GM19023 (cell line): ENCODE measurements around the gene ARHGEF10L.

Experiments used
- ATAC-seq: cut with Tn5 transposase; IDR thresholded peaks from one replicate; pipeline ENCODE4 v1.9.1; 2021; ENCODE audit warnings: mild to moderate bottlenecking, moderate library complexity; ENCODE audit not compliant: unreplicated experiment

ARHGEF10L gene

GRCh38 chr1:17586172-17586964 lies 46.9 kb downstream of the ARHGEF10L start:
- ATAC-seq: no peak

GRCh38 chr1:17587693-17588047 lies 48.2 kb downstream of the ARHGEF10L start:
- no peak for ATAC-seq

- no peak for ATAC-seq
Observed at GRCh38 chr1:17588048-17588871, 48.8 kb downstream of the ARHGEF10L start.

GRCh38 chr1:17591814-17592430 lies 52.4 kb downstream of the ARHGEF10L start:
- no peak for ATAC-seq

- ATAC-seq: no peak
Observed at GRCh38 chr1:17594026-17594425, 54.5 kb downstream of the ARHGEF10L start.

- no peak for ATAC-seq
Observed at GRCh38 chr1:17594690-17595601, 55.4 kb downstream of the ARHGEF10L start.

- ATAC-seq: no peak
Observed at GRCh38 chr1:17595602-17595925, 56.1 kb downstream of the ARHGEF10L start.

- ATAC-seq: no peak
Observed at GRCh38 chr1:17596186-17596585, 56.7 kb downstream of the ARHGEF10L start.

GRCh38 chr1:17596651-17597509 lies 57.4 kb downstream of the ARHGEF10L start:
- no peak for ATAC-seq

GRCh38 chr1:17597651-17598050 lies 58.2 kb downstream of the ARHGEF10L start:
- no peak for ATAC-seq

- ATAC-seq: no peak
Observed at GRCh38 chr1:17598251-17598650, 58.8 kb downstream of the ARHGEF10L start.

- ATAC-seq: no peak
Observed at GRCh38 chr1:17599291-17599953, 59.9 kb downstream of the ARHGEF10L start.

- ATAC-seq: no peak
Observed at GRCh38 chr1:17599954-17600300, 60.4 kb downstream of the ARHGEF10L start.

- ATAC-seq: no peak
Observed at GRCh38 chr1:17600321-17600720, 60.8 kb downstream of the ARHGEF10L start.

- ATAC-seq: no peak
Observed at GRCh38 chr1:17601643-17602382, 62.3 kb downstream of the ARHGEF10L start.

- ATAC-seq: no peak
Observed at GRCh38 chr1:17603091-17603841, 63.8 kb downstream of the ARHGEF10L start.

GRCh38 chr1:17605582-17606344 lies 66.3 kb downstream of the ARHGEF10L start:
- no peak for ATAC-seq
